Right atrium auricular region (tissue), 2 donors: Measurements from ENCODE around the gene PTP4A1. TPM values are rescaled to one million over a fixed set of nuclear protein-coding genes. Genes with fewer than 3 reads are reported as not detected.

ENCODE experiments used
- DNase-seq: peaks from one replicate; pipeline ENCODE4 v3.0.0-alpha.2; 2019; ENCODE audit warnings: low spot score
- H3K27ac ChIP-seq, 2 donors: fragments of 200-600 bp; sonication (generic); 1 replicate in 1 of 2; 2 replicates in 1 of 2; pipeline ENCODE4 v1.5.1; 2016 to 2019
- H3K27me3 ChIP-seq, 2 donors: fragments of 200-600 bp; sonication (generic); one replicate each; pipeline versions ENCODE4 v1.5.1 to v1.6.0; 2017 to 2019
- H3K36me3 ChIP-seq: fragments of 200-600 bp; sonication (generic); one replicate; pipeline ENCODE4 v1.5.1; 2016
- H3K4me1 ChIP-seq, 2 donors: fragments of 200-600 bp; sonication (generic); one replicate each; pipeline versions ENCODE4 v1.5.1 to v1.6.0; 2017 to 2019
- H3K4me3 ChIP-seq, 2 donors: fragments of 200-600 bp; sonication (generic); 1 replicate in 1 of 2; 2 replicates in 1 of 2; pipeline ENCODE4 v1.5.1; 2017 to 2019; ENCODE audit warnings: mild to moderate bottlenecking in 1 of 2, moderate library complexity in 1 of 2
- H3K9me3 ChIP-seq, 2 donors: fragments of 200-600 bp; sonication (generic); one replicate each; pipeline ENCODE4 v1.5.1; 2019
- total RNA-seq, 2 donors: library from RNA; depleted of rRNA; stranded (reverse); fragments of >200 nt; gene quantifications; one replicate each; pipeline ENCODE4 v1.1.0, GENCODE V29; 2016
- TF ChIP-seq, protein P1 (sequence below), 2 donors: fragments of 200-600 bp; sonication (generic); IDR thresholded peaks; one replicate each; pipeline ENCODE4 v1.5.1; 2019; ENCODE audit warnings: antibody characterized with exemption in 2 of 2

PTP4A1 gene
- total RNA-seq, 2 donors from 2014 or later, result 17.1 to 17.9 TPM

GRCh38 chr6:63549076-63549475 lies 23.2 kb upstream of the PTP4A1 start:
- H3K27me3 ChIP-seq, result no peaks in the 10 kb centered on the region

DNA sequence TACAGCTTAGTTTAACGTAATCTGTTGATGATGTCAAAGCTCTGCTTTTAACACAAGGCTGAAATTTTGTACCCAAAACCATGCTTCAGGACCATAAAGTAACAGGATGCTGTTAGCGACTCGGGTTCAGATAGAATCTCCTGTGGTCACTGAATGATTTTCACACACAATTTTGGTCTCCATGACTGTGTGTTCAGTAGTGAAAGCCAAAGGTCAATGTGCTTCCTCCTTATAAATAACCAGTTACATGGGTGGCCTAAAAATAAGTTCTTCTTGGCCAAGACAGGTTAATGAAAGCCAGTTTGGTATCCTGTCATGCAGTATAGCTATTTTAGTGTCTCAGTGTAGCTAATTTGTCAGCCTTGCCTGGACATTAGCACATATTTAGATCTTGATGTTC lies 19.1 kb upstream of the PTP4A1 start:
- Histone ChIP-seq H3K27me3 (no peaks in the 10 kb centered on the region), H3K4me3 (no peak overlapping the region), H3K36me3 (no peaks in the 10 kb centered on the region), H3K9me3 (no peaks in the 10 kb centered on the region), H3K4me1 (no peaks in the 10 kb centered on the region), H3K27ac (no peak overlapping the region)
- DNase-seq, result no peak
- TF ChIP-seq, protein P1, sequence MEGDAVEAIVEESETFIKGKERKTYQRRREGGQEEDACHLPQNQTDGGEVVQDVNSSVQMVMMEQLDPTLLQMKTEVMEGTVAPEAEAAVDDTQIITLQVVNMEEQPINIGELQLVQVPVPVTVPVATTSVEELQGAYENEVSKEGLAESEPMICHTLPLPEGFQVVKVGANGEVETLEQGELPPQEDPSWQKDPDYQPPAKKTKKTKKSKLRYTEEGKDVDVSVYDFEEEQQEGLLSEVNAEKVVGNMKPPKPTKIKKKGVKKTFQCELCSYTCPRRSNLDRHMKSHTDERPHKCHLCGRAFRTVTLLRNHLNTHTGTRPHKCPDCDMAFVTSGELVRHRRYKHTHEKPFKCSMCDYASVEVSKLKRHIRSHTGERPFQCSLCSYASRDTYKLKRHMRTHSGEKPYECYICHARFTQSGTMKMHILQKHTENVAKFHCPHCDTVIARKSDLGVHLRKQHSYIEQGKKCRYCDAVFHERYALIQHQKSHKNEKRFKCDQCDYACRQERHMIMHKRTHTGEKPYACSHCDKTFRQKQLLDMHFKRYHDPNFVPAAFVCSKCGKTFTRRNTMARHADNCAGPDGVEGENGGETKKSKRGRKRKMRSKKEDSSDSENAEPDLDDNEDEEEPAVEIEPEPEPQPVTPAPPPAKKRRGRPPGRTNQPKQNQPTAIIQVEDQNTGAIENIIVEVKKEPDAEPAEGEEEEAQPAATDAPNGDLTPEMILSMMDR (IDR thresholded peaks at IDR 0.05), result no peak

More at GRCh38 chr6:63549076-63549475, 23.2 kb upstream of the PTP4A1 start:
- Histone ChIP-seq H3K36me3 (no peaks in the 10 kb centered on the region), H3K27ac (no peak overlapping the region), H3K4me1 (no peaks in the 10 kb centered on the region), H3K4me3 (no peak overlapping the region), H3K9me3 (no peaks in the 10 kb centered on the region)
- TF ChIP-seq, protein P1 (IDR thresholded peaks at IDR 0.05), result no peak
- DNase-seq, result no peak

DNA sequence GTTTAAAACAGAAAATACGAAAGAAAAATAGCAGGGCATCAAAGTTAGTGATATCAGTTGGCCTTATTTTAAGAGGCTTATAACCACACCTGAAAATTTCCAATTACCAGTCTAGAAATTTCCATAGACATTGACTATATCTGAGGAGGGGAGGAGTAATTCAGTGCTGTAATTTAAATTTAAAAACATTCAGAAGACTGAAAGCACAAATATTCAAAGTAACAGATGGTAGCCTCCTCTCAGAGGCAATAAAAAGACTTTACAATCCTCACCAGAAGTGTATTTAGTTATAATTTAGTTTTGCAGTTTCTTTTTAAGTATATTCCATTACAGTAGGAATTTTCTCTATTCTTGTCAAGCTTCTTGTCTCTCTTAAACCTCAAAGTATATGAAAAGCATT lies 18.4 kb upstream of the PTP4A1 start:
- no peaks in the 10 kb centered on the region for H3K9me3 ChIP-seq
- H3K27ac ChIP-seq, result no peak overlapping the region
- no peaks in the 10 kb centered on the region for H3K4me1 ChIP-seq
- TF ChIP-seq, protein P1 (IDR thresholded peaks at IDR 0.05), result no peak
- no peak overlapping the region for H3K4me3 ChIP-seq
- no peaks in the 10 kb centered on the region for H3K27me3 ChIP-seq
- no peak for DNase-seq
- no peaks in the 10 kb centered on the region for H3K36me3 ChIP-seq

- DNase-seq, result no peak
- Histone ChIP-seq H3K27me3 (no peaks in the 10 kb centered on the region), H3K9me3 (no peaks in the 10 kb centered on the region), H3K4me1 (no peaks in the 10 kb centered on the region), H3K4me3 (no peak overlapping the region), H3K36me3 (no peaks in the 10 kb centered on the region), H3K27ac (no peak overlapping the region)
- TF ChIP-seq, protein P1 (IDR thresholded peaks at IDR 0.05), result no peak
Observed at GRCh38 chr6:63554782-63555181, 17.5 kb upstream of the PTP4A1 start.

DNA sequence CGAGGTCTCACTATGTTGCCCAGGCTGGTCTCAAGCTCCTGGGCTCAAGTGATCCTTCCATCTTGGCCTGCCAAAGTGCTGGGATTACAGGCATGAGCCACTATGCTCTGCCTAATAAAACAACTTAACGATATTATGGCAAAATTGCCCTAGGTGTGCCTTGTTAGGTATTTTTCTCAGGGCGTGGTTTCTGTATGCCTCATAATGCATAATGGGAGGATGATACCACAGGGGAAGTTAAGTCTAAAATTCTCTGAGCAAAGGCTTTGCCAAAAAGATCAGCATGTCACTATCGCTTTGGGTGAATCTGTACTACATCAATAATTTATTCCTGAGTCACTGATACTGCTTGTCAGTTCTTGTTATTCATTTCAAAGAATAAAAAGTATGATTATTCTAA lies 15.9 kb upstream of the PTP4A1 start:
- H3K27me3 ChIP-seq, result no peaks in the 10 kb centered on the region
- H3K27ac ChIP-seq, result no peak overlapping the region
- H3K4me3 ChIP-seq, result no peak overlapping the region
- no peaks in the 10 kb centered on the region for H3K36me3 ChIP-seq
- no peaks in the 10 kb centered on the region for H3K4me1 ChIP-seq
- DNase-seq, result no peak
- TF ChIP-seq, protein P1 (IDR thresholded peaks at IDR 0.05), result no peak
- H3K9me3 ChIP-seq, result no peaks in the 10 kb centered on the region

DNA sequence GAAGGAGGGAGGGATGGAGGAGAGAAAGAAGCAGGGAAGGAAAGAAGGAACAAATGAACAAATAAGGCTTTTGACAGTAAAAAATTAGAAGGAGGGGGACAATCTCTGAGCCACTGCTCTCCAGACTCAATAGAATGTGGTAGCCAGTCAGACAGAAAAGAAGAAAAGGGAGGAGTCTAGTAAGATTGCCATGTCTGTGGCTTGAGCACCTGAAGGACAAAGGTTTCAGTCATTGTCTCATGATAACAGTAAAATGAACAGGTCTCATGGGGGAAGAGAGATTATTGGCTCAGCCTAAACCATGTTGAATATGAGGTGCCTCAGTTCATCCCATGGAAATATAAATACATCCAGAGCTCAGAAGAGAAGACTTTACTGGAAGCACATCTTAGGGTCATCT lies 14.0 kb upstream of the PTP4A1 start:
- TF ChIP-seq, protein P1 (IDR thresholded peaks at IDR 0.05), result no peak

More for the DNA sequence above, 14.0 kb upstream of the PTP4A1 start:
- Histone ChIP-seq H3K9me3 (no peaks in the 10 kb centered on the region), H3K27me3 (no peaks in the 10 kb centered on the region), H3K4me1 (no peaks in the 10 kb centered on the region), H3K36me3 (no peaks in the 10 kb centered on the region), H3K27ac (no peak overlapping the region), H3K4me3 (no peak overlapping the region)
- no peak for DNase-seq
